Erythroblast (primary cell): ENCODE data around the gene AARSD1.
"Not testable (repeated sequence)": the region's sequence is repeated elsewhere in the genome, so short reads cannot be mapped to it uniquely, and the experiment has no call there.

Experiments used
- GATA1 ChIP-seq: IDR thresholded peaks from 2 replicates; pipeline ENCODE4 v1.6.1; 2011; ENCODE audit warnings: low read depth, mild to moderate bottlenecking, control low read depth, low read length, moderate library complexity
- POLR2A ChIP-seq: IDR thresholded peaks from 2 replicates; pipeline ENCODE4 v1.6.1; 2011; ENCODE audit warnings: mild to moderate bottlenecking, low read length

DNA sequence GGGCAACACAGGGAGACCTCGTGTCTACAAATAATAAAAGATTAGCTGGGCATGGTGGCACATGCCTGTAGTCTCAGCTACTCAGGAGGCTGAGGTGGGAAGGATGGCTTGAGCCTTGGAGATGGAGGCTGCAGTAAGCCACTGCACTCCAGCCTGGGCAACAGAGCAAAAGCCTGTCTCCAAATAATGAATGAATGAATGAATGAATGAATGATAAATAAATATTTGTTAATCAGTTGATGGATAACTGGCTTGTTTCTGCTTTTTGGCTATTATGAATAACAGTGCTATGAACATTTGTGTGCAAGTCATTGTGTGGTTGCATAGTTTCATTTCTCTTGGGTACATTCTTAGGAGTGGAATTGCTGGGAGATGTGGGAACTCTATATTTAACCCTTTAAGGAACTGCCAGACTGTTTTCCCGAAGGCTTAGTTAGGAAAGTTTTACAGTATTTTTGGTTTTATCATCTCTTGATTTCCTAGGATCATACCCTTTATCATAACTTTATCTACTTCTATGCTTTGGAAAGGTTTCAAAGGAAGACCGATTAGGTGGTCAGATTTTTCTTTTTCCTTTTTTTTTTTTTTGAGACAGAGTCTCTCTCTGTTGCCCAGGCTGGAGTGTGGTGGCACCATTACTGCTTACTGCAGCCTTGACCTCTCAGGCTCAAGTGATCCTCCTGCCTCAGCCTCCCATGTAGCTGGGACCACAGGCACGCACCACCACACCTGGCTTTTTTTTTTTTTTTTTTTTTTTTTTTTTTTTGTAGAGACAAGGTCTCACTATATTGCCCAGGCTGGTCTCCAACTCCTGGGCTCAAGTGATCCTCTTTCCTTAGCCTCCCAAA is 47.6 kb downstream of the AARSD1 start:
- TF ChIP-seq POLR2A, GATA1: not testable (repeated sequence)
